Right atrium auricular region (tissue), 2 donors: ENCODE results near the gene DNM3. TPM values are rescaled to one million over a fixed set of nuclear protein-coding genes. Genes with fewer than 3 reads are reported as not detected.

ENCODE experiments used
- DNase-seq: peaks from one replicate; pipeline ENCODE4 v3.0.0-alpha.2; 2019; ENCODE audit warnings: low spot score
- H3K27ac ChIP-seq, 2 donors: fragments of 200-600 bp; sonication (generic); 1 replicate in 1 of 2; 2 replicates in 1 of 2; pipeline ENCODE4 v1.5.1; 2016 to 2019
- H3K27me3 ChIP-seq, 2 donors: fragments of 200-600 bp; sonication (generic); one replicate each; pipeline versions ENCODE4 v1.5.1 to v1.6.0; 2017 to 2019
- H3K36me3 ChIP-seq: fragments of 200-600 bp; sonication (generic); one replicate; pipeline ENCODE4 v1.5.1; 2016
- H3K4me1 ChIP-seq, 2 donors: fragments of 200-600 bp; sonication (generic); one replicate each; pipeline versions ENCODE4 v1.5.1 to v1.6.0; 2017 to 2019
- H3K4me3 ChIP-seq, 2 donors: fragments of 200-600 bp; sonication (generic); 1 replicate in 1 of 2; 2 replicates in 1 of 2; pipeline ENCODE4 v1.5.1; 2017 to 2019; ENCODE audit warnings: mild to moderate bottlenecking in 1 of 2, moderate library complexity in 1 of 2
- H3K9me3 ChIP-seq, 2 donors: fragments of 200-600 bp; sonication (generic); one replicate each; pipeline ENCODE4 v1.5.1; 2019
- total RNA-seq, 2 donors: library from RNA; depleted of rRNA; stranded (reverse); fragments of >200 nt; gene quantifications; one replicate each; pipeline ENCODE4 v1.1.0, GENCODE V29; 2016
- TF ChIP-seq, protein P1 (sequence below), 2 donors: fragments of 200-600 bp; sonication (generic); IDR thresholded peaks; one replicate each; pipeline ENCODE4 v1.5.1; 2019; ENCODE audit warnings: antibody characterized with exemption in 2 of 2

DNM3 gene
- total RNA-seq, 2 donors from 2014 or later: 1.0 to 1.6 TPM

- TF ChIP-seq, protein P1, sequence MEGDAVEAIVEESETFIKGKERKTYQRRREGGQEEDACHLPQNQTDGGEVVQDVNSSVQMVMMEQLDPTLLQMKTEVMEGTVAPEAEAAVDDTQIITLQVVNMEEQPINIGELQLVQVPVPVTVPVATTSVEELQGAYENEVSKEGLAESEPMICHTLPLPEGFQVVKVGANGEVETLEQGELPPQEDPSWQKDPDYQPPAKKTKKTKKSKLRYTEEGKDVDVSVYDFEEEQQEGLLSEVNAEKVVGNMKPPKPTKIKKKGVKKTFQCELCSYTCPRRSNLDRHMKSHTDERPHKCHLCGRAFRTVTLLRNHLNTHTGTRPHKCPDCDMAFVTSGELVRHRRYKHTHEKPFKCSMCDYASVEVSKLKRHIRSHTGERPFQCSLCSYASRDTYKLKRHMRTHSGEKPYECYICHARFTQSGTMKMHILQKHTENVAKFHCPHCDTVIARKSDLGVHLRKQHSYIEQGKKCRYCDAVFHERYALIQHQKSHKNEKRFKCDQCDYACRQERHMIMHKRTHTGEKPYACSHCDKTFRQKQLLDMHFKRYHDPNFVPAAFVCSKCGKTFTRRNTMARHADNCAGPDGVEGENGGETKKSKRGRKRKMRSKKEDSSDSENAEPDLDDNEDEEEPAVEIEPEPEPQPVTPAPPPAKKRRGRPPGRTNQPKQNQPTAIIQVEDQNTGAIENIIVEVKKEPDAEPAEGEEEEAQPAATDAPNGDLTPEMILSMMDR (IDR thresholded peaks at IDR 0.05): no peak
- H3K9me3 ChIP-seq: no peaks in the 10 kb centered on the region
Measured at GRCh38 chr1:172283766-172284165, 442.5 kb downstream of the DNM3 start.

GRCh38 chr1:172286629-172287076, 445.4 kb downstream of the DNM3 start:
- peak; percentile 60 for DNase-seq
- Histone ChIP-seq H3K27me3 (no peaks in the 10 kb centered on the region), H3K36me3 (no peaks in the 10 kb centered on the region), H3K9me3 (no peaks in the 10 kb centered on the region), H3K4me1 (peaks cover 0 to 26% of the 10 kb centered on the region in 2 donors), H3K4me3 (no peak overlapping the region), H3K27ac (peak overlapping the region; percentile 28 to 48)
- TF ChIP-seq, protein P1 (IDR thresholded peaks at IDR 0.05): no peak

More at GRCh38 chr1:172283766-172284165, 442.5 kb downstream of the DNM3 start:
- DNase-seq: no peak
- Histone ChIP-seq H3K4me3 (no peak overlapping the region), H3K36me3 (no peaks in the 10 kb centered on the region), H3K27ac (no peak overlapping the region), H3K27me3 (no peaks in the 10 kb centered on the region), H3K4me1 (peaks cover 0 to 26% of the 10 kb centered on the region in 2 donors)

DNA sequence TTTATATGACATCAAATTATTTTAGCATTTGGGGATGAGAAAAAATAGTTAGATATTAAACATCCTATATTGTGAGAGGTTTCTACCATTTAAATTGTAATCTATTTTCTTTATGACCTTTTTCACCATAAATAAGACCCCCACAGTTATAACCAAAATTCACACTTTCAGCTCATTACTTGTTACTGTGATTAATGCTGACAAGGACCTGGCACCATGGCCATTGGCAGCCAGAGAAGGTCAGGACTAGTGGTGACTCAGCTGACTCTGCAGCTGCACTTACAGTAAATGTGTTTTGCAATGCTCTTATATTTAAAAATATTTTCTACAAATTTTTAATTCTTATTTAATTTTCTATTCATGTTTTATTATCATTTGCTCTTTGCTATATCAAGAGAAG, 445.9 kb downstream of the DNM3 start:
- Histone ChIP-seq H3K27ac (peak overlapping the region; percentile 28 to 48), H3K9me3 (no peaks in the 10 kb centered on the region), H3K36me3 (no peaks in the 10 kb centered on the region), H3K4me1 (peaks cover 0 to 26% of the 10 kb centered on the region in 2 donors), H3K4me3 (no peak overlapping the region), H3K27me3 (no peaks in the 10 kb centered on the region)
- DNase-seq: peak; percentile 87
- TF ChIP-seq, protein P1 (IDR thresholded peaks at IDR 0.05): no peak

GRCh38 chr1:172288581-172288980, 447.3 kb downstream of the DNM3 start:
- Histone ChIP-seq H3K27ac (no peak overlapping the region), H3K36me3 (no peaks in the 10 kb centered on the region), H3K9me3 (no peaks in the 10 kb centered on the region), H3K27me3 (no peaks in the 10 kb centered on the region), H3K4me1 (peaks cover 0 to 26% of the 10 kb centered on the region in 2 donors), H3K4me3 (no peak overlapping the region)
- DNase-seq: no peak
- TF ChIP-seq, protein P1 (IDR thresholded peaks at IDR 0.05): no peak

DNA sequence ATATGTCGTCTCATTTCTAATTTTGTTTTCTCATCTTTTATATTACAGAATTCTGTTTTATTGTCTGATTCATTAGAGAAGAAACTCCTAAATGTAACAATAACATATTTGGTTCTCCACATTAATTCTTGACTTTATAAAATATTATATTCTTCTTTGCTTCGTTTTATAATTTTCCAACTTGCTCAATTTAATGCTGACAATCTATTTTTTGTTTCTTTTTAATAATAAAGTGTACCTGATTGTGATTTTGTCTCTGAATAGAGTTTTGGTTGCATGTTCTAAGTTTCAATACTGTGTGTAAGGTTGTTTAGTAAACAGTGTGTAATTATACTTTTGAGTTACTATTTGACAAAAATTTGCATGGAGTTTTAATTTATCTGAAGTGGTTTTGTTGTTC, 448.1 kb downstream of the DNM3 start:
- Histone ChIP-seq H3K9me3 (no peaks in the 10 kb centered on the region), H3K4me3 (no peak overlapping the region), H3K27me3 (no peaks in the 10 kb centered on the region), H3K36me3 (no peaks in the 10 kb centered on the region), H3K4me1 (peaks cover 0 to 26% of the 10 kb centered on the region in 2 donors), H3K27ac (no peak overlapping the region)
- DNase-seq: no peak
- TF ChIP-seq, protein P1 (IDR thresholded peaks at IDR 0.05): no peak

GRCh38 chr1:172292840-172293239, 451.5 kb downstream of the DNM3 start:
- H3K27me3 ChIP-seq: no peaks in the 10 kb centered on the region
- H3K4me1 ChIP-seq: peaks cover 0 to 9% of the 10 kb centered on the region in 2 donors
- no peak overlapping the region for H3K4me3 ChIP-seq
- TF ChIP-seq, protein P1 (IDR thresholded peaks at IDR 0.05): no peak
- no peaks in the 10 kb centered on the region for H3K9me3 ChIP-seq
- H3K36me3 ChIP-seq: no peaks in the 10 kb centered on the region
- DNase-seq: no peak
- no peak overlapping the region for H3K27ac ChIP-seq
